ENCODE results near the gene CHEK1. TPM values are rescaled to one million over a fixed set of nuclear protein-coding genes. Genes with fewer than 3 reads are reported as not detected.
A peak's percentile ranks its signal among the peaks of the same experiment; 100 is the strongest.

The CHEK1 gene
- total and polyA plus RNA-seq, 9 of the 15 experiments (the other 6 are each of a cell fraction or from before 2014, with no cell fraction given) = 62.6 to 108 (median 87.5) TPM

- WGBS (ENCODE audit: insufficient coverage, low coverage, missing lambda C conversion rate) = 2% methylated on average over 5 of the region's 5 CpGs
- Histone ChIP-seq H3K79me2 (ENCODE audit: control insufficient read depth, insufficient read depth, low read length) (no peaks in the 10 kb centered on the region), H3K4me3 (no peak overlapping the region), H4K20me1 (replicated peaks; ENCODE audit: control insufficient read depth, insufficient read depth, low read length) (no peaks in the 10 kb centered on the region), H3K9ac (ENCODE audit: insufficient read depth in 1 of 2, low read depth in 2 of 2, low read length in 2 of 2) (no peak overlapping the region), H3K9me1 (ENCODE audit: control insufficient read depth, insufficient read depth, low read length) (no peaks in the 10 kb centered on the region), H2AFZ (ENCODE audit: low read depth, low read length) (no peak overlapping the region), H3K27ac (ENCODE audit: extremely low read depth, low read depth, low read length) (no peak overlapping the region), H3K4me2 (ENCODE audit: insufficient read depth, low read length) (no peak overlapping the region), H3K4me1 (replicated peaks in 1 of 2; ENCODE audit: control insufficient read depth in 2 of 2, insufficient read depth in 2 of 2, low read length in 2 of 2) (no peaks in the 10 kb centered on the region), H3K36me3 (ENCODE audit: control insufficient read depth, insufficient read depth, low read length) (no peaks in the 10 kb centered on the region), H3K9me3 (replicated peaks; ENCODE audit: control insufficient read depth, insufficient read depth, low read depth, low read length) (no peaks in the 10 kb centered on the region), H3K27me3 (ENCODE audit: control insufficient read depth in 2 of 2, insufficient read depth in 2 of 2, low read length in 2 of 2) (peaks cover 15 to 36% of the 10 kb centered on the region in 2 experiments; a peak in 4 of 5 replicates)
- in situ Hi-C loops (cut with MboI) = no loop called here
- BruUV-seq (replicated peaks) = no TSS peak
- DNase-seq (ENCODE audit: extremely low read depth in 1 of 4, low spot score in 3 of 4) (no peak), ATAC-seq (no peak), FAIRE-seq (no peak)
- intact Hi-C loops (cut with micrococcal nuclease) = no loop called here
- ChIA-PET POLR2A (interaction anchor here (1.6 kb wide), 1 partner anchor 10 kb away, joined by 4 read pairs; no protein-coding TSS in a partner anchor), CTCF (ENCODE audit: low intra/inter-chr PET ratio) (no interaction called here)
- TF ChIP-seq ZNF184 (CRISPR knock-in tag; IDR thresholded peaks at IDR 0.05) (0 out of 2 replicates have a peak, but pooled peaks have one; percentile 3), BRF2 (IDR thresholded peaks at IDR 0.05; ENCODE audit: borderline replicate concordance, insufficient read depth, insufficient read length) (no peak)
These were observed 67.9 kb downstream of the CHEK1 start for GRCh38 chr11:125692887-125693286.

- H4K20me1 ChIP-seq (replicated peaks; ENCODE audit: control insufficient read depth, insufficient read depth, low read length) = no peaks in the 10 kb centered on the region
- no peak for ATAC-seq
- no peaks in the 10 kb centered on the region for H3K4me1 ChIP-seq (replicated peaks in 1 of 2; ENCODE audit: control insufficient read depth in 2 of 2, insufficient read depth in 2 of 2, low read length in 2 of 2)
- H3K9ac ChIP-seq (ENCODE audit: insufficient read depth in 1 of 2, low read depth in 2 of 2, low read length in 2 of 2) = no peak overlapping the region
- no peaks in the 10 kb centered on the region for H3K9me1 ChIP-seq (ENCODE audit: control insufficient read depth, insufficient read depth, low read length)
- H3K79me2 ChIP-seq (ENCODE audit: control insufficient read depth, insufficient read depth, low read length) = no peaks in the 10 kb centered on the region
- H3K27me3 ChIP-seq (ENCODE audit: control insufficient read depth in 2 of 2, insufficient read depth in 2 of 2, low read length in 2 of 2) = peaks cover 15 to 52% of the 10 kb centered on the region in 2 experiments; a peak in 4 of 5 replicates
- H3K4me3 ChIP-seq = no peak overlapping the region
- 0% methylated on average over 2 of the region's 2 CpGs for WGBS (ENCODE audit: insufficient coverage, low coverage, missing lambda C conversion rate)
- no peaks in the 10 kb centered on the region for H3K36me3 ChIP-seq (ENCODE audit: control insufficient read depth, insufficient read depth, low read length)
- DNase-seq (ENCODE audit: extremely low read depth in 1 of 4, low spot score in 3 of 4) = no peak
- ChIA-PET CTCF (ENCODE audit: low intra/inter-chr PET ratio) (no interaction called here), POLR2A (no interaction called here)
- no peak overlapping the region for H2AFZ ChIP-seq (ENCODE audit: low read depth, low read length)
- in situ Hi-C loops (cut with MboI) (no loop called here), intact Hi-C loops (cut with micrococcal nuclease) (no loop called here)
- no peak overlapping the region for H3K27ac ChIP-seq (ENCODE audit: extremely low read depth, low read depth, low read length)
- no TSS peak for BruUV-seq (replicated peaks)
- no peak for FAIRE-seq
- no peak overlapping the region for H3K4me2 ChIP-seq (ENCODE audit: insufficient read depth, low read length)
- H3K9me3 ChIP-seq (replicated peaks; ENCODE audit: control insufficient read depth, insufficient read depth, low read depth, low read length) = no peaks in the 10 kb centered on the region
- no peak for TF ChIP-seq ZFP91 (CRISPR knock-in tag; IDR thresholded peaks at IDR 0.05)
- TF ChIP-seq MAZ (CRISPR knock-in tag; conservative IDR thresholded peaks at IDR 0.05 in 1 of 2, IDR thresholded peaks at IDR 0.05 in 1 of 2) = no peak
- TF ChIP-seq NUFIP1 (IDR thresholded peaks at IDR 0.05; ENCODE audit: partially characterized antibody) = no peak
- TF ChIP-seq FOXP1 (CRISPR knock-in tag; IDR thresholded peaks at IDR 0.05) = no peak
- no peak for TF ChIP-seq ETV5 (CRISPR knock-in tag; IDR thresholded peaks at IDR 0.05; ENCODE audit: low read depth)
- TF ChIP-seq DMBX1 (CRISPR knock-in tag; IDR thresholded peaks at IDR 0.05; ENCODE audit: borderline replicate concordance) = no peak
- no peak for TF ChIP-seq BRD9 (IDR thresholded peaks at IDR 0.05; ENCODE audit: low read depth, partially characterized antibody)
- no peak for TF ChIP-seq SMARCC2 (IDR thresholded peaks at IDR 0.05; ENCODE audit: low read depth)
- no peak for TF ChIP-seq GTF2B (IDR thresholded peaks at IDR 0.05; ENCODE audit: extremely low read depth, insufficient read length)
- no peak for TF ChIP-seq PYGO2 (tag; IDR thresholded peaks at IDR 0.05)
- no peak for TF ChIP-seq GTF2E2 (tag; IDR thresholded peaks at IDR 0.05)
These were observed 70.0 kb downstream of the CHEK1 start for GRCh38 chr11:125694951-125695350.
